Measurements from ENCODE around the gene SRGAP3. TPM values are rescaled to one million over a fixed set of nuclear protein-coding genes. Genes with fewer than 3 reads are reported as not detected.

Gene SRGAP3
- total and polyA plus RNA-seq, 2 experiments from 2014 or later = 6.0 to 15.7 TPM

DNA sequence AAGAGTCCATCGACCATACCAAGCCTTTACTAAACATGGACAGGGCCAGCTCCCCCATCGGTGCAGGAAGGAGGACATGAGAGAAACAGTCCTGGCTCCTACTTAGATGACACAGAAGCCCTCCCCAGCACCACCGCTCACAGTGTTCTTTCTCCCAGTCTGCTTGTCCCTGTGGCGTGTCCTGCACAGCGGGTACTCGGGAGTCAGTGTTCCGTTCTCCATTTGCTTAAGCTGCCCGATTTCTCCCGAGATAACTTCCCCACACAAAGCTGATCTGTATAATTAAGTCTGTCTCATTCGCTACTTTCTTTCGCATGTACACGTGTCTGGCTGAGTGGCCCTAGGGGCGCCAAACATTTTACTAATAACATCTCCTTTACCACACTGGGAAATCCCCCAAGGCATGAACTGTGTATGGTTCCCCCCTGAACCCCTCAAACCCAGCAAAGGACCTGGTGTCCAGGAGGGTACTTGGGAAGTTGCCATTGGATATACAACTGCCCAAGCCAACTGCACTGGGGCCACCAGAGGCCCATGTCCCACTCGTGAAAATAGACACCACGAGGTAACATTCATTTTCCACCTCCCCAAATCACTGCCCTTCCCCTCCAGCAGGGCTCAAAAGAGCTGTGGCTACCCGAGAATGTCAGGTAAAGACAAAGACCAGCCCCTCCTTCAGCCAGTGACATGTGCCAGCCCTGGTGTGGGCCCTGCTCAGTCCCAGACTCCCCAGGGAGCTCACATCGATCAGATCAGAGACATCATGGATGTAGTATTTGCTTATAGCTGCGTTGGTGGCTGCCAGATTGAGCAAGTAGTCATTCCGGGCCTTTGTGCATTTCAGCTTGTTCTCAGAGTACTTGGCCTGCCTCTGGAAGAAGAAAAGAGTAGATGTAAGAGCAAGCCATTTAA, 189.7 kb downstream of the SRGAP3 start:
- TF ChIP-seq CTCF (IDR thresholded peaks at IDR 0.05; ENCODE audit: low read depth, low read length) = no peak
- DNase-seq (ENCODE audit: low read depth in 1 of 2, low spot score in 1 of 2) = no peak
- H3K4me1 ChIP-seq (ENCODE audit: low read depth) = no peaks in the 10 kb centered on the region
- no peaks in the 10 kb centered on the region for H3K36me3 ChIP-seq
- H3K27me3 ChIP-seq = no peaks in the 10 kb centered on the region
- H3K9me3 ChIP-seq (ENCODE audit: low read depth) = no peaks in the 10 kb centered on the region
- no peak overlapping the region for H3K4me3 ChIP-seq
- no peak overlapping the region for H3K27ac ChIP-seq

DNA sequence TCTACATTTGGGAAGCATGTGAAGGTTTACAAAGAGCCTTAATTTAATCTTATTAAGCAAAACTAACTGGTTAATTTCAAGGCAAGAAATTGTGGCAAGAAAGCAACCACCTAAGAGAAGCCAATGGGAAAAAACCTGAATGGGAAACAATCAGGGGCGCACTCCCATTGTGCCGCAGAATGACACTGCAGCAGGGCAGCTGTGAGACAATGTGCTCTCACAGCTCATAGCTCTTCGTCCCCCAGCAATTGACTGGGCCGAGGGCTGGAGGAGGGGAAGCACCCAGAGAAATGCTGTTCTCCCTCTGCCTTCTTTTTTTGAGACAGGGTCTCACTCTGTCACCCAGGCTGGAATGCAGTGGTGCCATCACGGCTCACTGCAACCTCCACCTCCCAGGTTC, 192.9 kb downstream of the SRGAP3 start:
- no peak overlapping the region for H3K27ac ChIP-seq
- H3K4me1 ChIP-seq (ENCODE audit: low read depth) = no peaks in the 10 kb centered on the region
- no peaks in the 10 kb centered on the region for H3K36me3 ChIP-seq
- no peak overlapping the region for H3K4me3 ChIP-seq
- H3K27me3 ChIP-seq = no peaks in the 10 kb centered on the region
- no peak for TF ChIP-seq CTCF (IDR thresholded peaks at IDR 0.05; ENCODE audit: low read depth, low read length)
- H3K9me3 ChIP-seq (ENCODE audit: low read depth) = no peaks in the 10 kb centered on the region
- DNase-seq (ENCODE audit: low read depth in 1 of 2, low spot score in 1 of 2) = no peak

DNA sequence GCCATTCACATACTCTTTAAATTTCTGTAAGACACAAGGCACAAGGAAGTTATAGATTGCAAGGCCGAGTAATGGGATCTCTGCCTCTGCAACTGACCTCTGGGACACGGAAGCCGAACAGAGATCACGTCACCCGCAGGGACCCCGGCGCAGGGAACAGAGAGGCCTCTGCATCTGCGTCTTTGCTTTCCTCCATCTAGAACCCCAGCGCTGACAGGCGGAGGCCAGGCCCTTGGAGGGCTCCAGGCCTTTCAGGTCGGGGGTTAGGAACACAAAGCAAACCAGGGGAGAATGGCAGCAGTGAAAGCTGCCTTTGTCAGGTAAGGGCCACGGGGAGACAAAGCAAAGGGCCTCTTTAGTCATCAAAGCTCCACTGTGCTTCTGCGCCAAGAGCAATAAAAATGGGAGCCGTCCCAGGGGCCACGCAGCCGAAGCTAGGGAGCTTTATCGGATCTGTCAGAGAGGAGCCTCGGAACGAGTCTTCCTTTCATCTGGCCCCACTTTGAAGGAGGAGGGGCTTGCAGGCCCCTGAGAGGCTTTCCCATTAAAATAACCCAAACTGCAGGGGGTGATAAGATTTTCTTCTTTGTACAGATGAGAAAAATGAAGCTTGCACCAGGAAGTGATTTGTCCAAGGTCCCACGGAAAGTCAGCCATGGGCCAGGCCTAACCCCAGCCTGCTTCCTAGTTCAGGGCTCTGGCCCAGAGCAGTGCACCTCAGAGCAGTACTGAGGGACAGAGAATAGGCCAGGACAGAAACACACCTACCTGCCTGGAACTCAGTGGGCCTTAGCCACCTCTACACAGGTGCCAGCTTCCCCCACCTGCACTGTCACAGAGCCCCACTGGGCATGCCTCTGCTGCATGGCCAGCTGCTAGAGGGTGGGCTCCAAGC, 201.7 kb downstream of the SRGAP3 start:
- Histone ChIP-seq H3K27ac (no peak overlapping the region), H3K36me3 (no peaks in the 10 kb centered on the region), H3K9me3 (ENCODE audit: low read depth) (no peaks in the 10 kb centered on the region), H3K27me3 (no peaks in the 10 kb centered on the region), H3K4me3 (no peak overlapping the region), H3K4me1 (ENCODE audit: low read depth) (no peaks in the 10 kb centered on the region)
- DNase-seq (ENCODE audit: low read depth in 1 of 2, low spot score in 1 of 2) = no peak
- TF ChIP-seq CTCF (IDR thresholded peaks at IDR 0.05; ENCODE audit: low read depth, low read length) = no peak

DNA sequence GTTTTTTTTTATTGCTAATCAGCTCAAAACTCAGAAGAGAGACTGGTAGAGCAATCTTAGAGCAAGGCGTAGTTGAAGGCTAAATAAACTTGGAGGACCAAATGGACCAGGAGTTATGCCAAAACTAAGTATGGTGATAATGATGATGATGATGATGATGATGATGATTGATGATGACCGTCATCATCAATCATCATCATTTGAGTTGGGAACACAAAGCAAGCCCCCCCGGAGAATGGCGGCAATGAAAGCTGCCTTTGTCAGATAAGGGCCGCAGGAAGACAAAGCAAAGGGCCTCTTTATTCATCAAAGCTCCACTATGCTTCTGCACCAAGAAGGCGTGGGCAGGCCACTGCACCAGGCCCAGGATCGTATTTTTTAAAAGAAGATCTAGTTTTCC, 204.1 kb downstream of the SRGAP3 start:
- Histone ChIP-seq H3K36me3 (no peaks in the 10 kb centered on the region), H3K4me1 (ENCODE audit: low read depth) (no peaks in the 10 kb centered on the region), H3K4me3 (no peak overlapping the region), H3K27ac (no peak overlapping the region), H3K27me3 (no peaks in the 10 kb centered on the region), H3K9me3 (ENCODE audit: low read depth) (no peaks in the 10 kb centered on the region)
- no peak for TF ChIP-seq CTCF (IDR thresholded peaks at IDR 0.05; ENCODE audit: low read depth, low read length)
- no peak for DNase-seq (ENCODE audit: low read depth in 1 of 2, low spot score in 1 of 2)

GRCh38 chr3:9043063-9043462, 206.4 kb downstream of the SRGAP3 start:
- no peak for DNase-seq (ENCODE audit: low read depth in 1 of 2, low spot score in 1 of 2)
- Histone ChIP-seq H3K4me3 (no peak overlapping the region), H3K27me3 (no peaks in the 10 kb centered on the region), H3K27ac (no peak overlapping the region), H3K36me3 (no peaks in the 10 kb centered on the region), H3K9me3 (ENCODE audit: low read depth) (no peaks in the 10 kb centered on the region), H3K4me1 (ENCODE audit: low read depth) (no peaks in the 10 kb centered on the region)
- TF ChIP-seq CTCF (IDR thresholded peaks at IDR 0.05; ENCODE audit: low read depth, low read length) = no peak
